ENCODE results near the gene DNMT3A.

The DNMT3A gene

GRCh38 chr2:25331686-25332365 is 9.9 kb downstream of the DNMT3A start:
- peaks cover under 1% of the 10 kb centered on the region; the same call in 1 of the 2 replicates for H3K9me3 ChIP-seq (ENCODE audit: insufficient read depth, low read depth, low read length)
- H2AFZ ChIP-seq (ENCODE audit: low read length): no peak overlapping the region
- peaks cover 16% of the 10 kb centered on the region for H3K4me1 ChIP-seq (ENCODE audit: insufficient read depth, low read length, poor library complexity, severe bottlenecking)
- H3K27me3 ChIP-seq (ENCODE audit: insufficient read depth, low read length, poor library complexity, severe bottlenecking): no peaks in the 10 kb centered on the region
- no peaks in the 10 kb centered on the region for H4K20me1 ChIP-seq (ENCODE audit: insufficient read depth, low read length, poor library complexity, severe bottlenecking)
- no peaks in the 10 kb centered on the region for H3F3A ChIP-seq (ENCODE audit: low read depth)
- peaks cover 6% of the 10 kb centered on the region; the same call in 1 of the 2 replicates for H3K36me3 ChIP-seq (ENCODE audit: insufficient read depth, low read length)
- TF ChIP-seq CTCF (conservative IDR thresholded peaks at IDR 0.05; ENCODE audit: low read length): no peak
- no peak for TF ChIP-seq EZH2phosphoT487 (IDR thresholded peaks at IDR 0.05; ENCODE audit: borderline replicate concordance)
- H3K9ac ChIP-seq (ENCODE audit: low read depth, low read length, poor library complexity, severe bottlenecking): no peak overlapping the region
- no peaks in the 10 kb centered on the region for H3K9me2 ChIP-seq (replicated peaks; ENCODE audit: low read depth, low read length)
- no peak overlapping the region for H3K4me2 ChIP-seq (ENCODE audit: low read depth, low read length, poor library complexity, severe bottlenecking)
- H3K79me2 ChIP-seq (ENCODE audit: insufficient read depth, low read length): peaks cover 32% of the 10 kb centered on the region; the same call in 1 of the 2 replicates
- H3K4me3 ChIP-seq (ENCODE audit: low read length, poor library complexity, severe bottlenecking): no peak overlapping the region

- no peaks in the 10 kb centered on the region for H3K27me3 ChIP-seq (ENCODE audit: insufficient read depth, low read length, poor library complexity, severe bottlenecking)
- H3K4me1 ChIP-seq (ENCODE audit: insufficient read depth, low read length, poor library complexity, severe bottlenecking): peaks cover 13% of the 10 kb centered on the region
- H3K79me2 ChIP-seq (ENCODE audit: insufficient read depth, low read length): peaks cover 26% of the 10 kb centered on the region; the same call in 1 of the 2 replicates
- no peak overlapping the region for H2AFZ ChIP-seq (ENCODE audit: low read length)
- no peak overlapping the region for H3K4me2 ChIP-seq (ENCODE audit: low read depth, low read length, poor library complexity, severe bottlenecking)
- TF ChIP-seq CTCF (conservative IDR thresholded peaks at IDR 0.05; ENCODE audit: low read length) (no peak), EZH2phosphoT487 (IDR thresholded peaks at IDR 0.05; ENCODE audit: borderline replicate concordance) (no peak)
- H4K20me1 ChIP-seq (ENCODE audit: insufficient read depth, low read length, poor library complexity, severe bottlenecking): no peaks in the 10 kb centered on the region
- no peaks in the 10 kb centered on the region for H3K9me2 ChIP-seq (replicated peaks; ENCODE audit: low read depth, low read length)
- H3K9me3 ChIP-seq (ENCODE audit: insufficient read depth, low read depth, low read length): peaks cover 9% of the 10 kb centered on the region; the same call in 1 of the 2 replicates
- no peak overlapping the region for H3K4me3 ChIP-seq (ENCODE audit: low read length, poor library complexity, severe bottlenecking)
- H3K36me3 ChIP-seq (ENCODE audit: insufficient read depth, low read length): peaks cover 13% of the 10 kb centered on the region; the same call in 1 of the 2 replicates
- H3K9ac ChIP-seq (ENCODE audit: low read depth, low read length, poor library complexity, severe bottlenecking): no peak overlapping the region
- H3F3A ChIP-seq (ENCODE audit: low read depth): no peaks in the 10 kb centered on the region
These were observed 10.8 kb downstream of the DNMT3A start for GRCh38 chr2:25330937-25331336.

- Histone ChIP-seq H4K20me1 (ENCODE audit: insufficient read depth, low read length, poor library complexity, severe bottlenecking) (no peaks in the 10 kb centered on the region), H3K4me1 (ENCODE audit: insufficient read depth, low read length, poor library complexity, severe bottlenecking) (peaks cover 10% of the 10 kb centered on the region), H3K4me2 (ENCODE audit: low read depth, low read length, poor library complexity, severe bottlenecking) (no peak overlapping the region), H3K4me3 (ENCODE audit: low read length, poor library complexity, severe bottlenecking) (no peak overlapping the region), H2AFZ (ENCODE audit: low read length) (no peak overlapping the region), H3K27me3 (ENCODE audit: insufficient read depth, low read length, poor library complexity, severe bottlenecking) (no peaks in the 10 kb centered on the region), H3K9ac (ENCODE audit: low read depth, low read length, poor library complexity, severe bottlenecking) (no peak overlapping the region), H3K9me2 (replicated peaks; ENCODE audit: low read depth, low read length) (no peaks in the 10 kb centered on the region), H3K79me2 (ENCODE audit: insufficient read depth, low read length) (peaks cover 24% of the 10 kb centered on the region; the same call in 1 of the 2 replicates), H3F3A (ENCODE audit: low read depth) (no peaks in the 10 kb centered on the region), H3K36me3 (ENCODE audit: insufficient read depth, low read length) (peaks cover 13% of the 10 kb centered on the region; the same call in 1 of the 2 replicates), H3K9me3 (ENCODE audit: insufficient read depth, low read depth, low read length) (peaks cover 9% of the 10 kb centered on the region; the same call in 1 of the 2 replicates)
- TF ChIP-seq CTCF (conservative IDR thresholded peaks at IDR 0.05; ENCODE audit: low read length): no peak
- TF ChIP-seq EZH2phosphoT487 (IDR thresholded peaks at IDR 0.05; ENCODE audit: borderline replicate concordance): no peak
These were observed 11.5 kb downstream of the DNMT3A start for GRCh38 chr2:25330273-25330672.

All from Loucy (cell line).